Measurements from ENCODE around the gene SAMMSON.

DNA sequence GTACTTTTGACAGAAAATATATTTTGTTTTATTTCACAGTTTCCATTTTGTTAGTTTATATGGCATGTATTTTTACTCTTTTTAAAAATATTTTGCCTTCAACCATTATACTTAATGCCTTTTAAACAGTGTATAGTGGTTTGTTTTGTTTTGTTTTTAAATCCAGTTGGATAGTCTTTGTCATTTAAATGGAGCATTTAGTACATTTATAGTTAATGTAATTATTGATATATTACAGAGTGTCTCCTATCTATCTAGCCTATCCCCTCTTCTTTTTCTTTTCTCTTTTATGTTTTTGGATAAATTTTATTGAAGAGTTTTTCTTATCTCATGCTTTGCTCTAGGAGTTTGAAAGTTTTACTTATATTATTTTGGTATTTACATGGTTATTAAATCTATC is 3.6 kb downstream of the SAMMSON start:
- TF ChIP-seq CTCF (IDR thresholded peaks at IDR 0.05) (no peak), EZH2 (IDR thresholded peaks at IDR 0.05; ENCODE audit: borderline replicate concordance, insufficient read depth, low read depth, low read length, poor library complexity, severe bottlenecking) (no peak)
